Neural cell (in vitro differentiated cells): ENCODE results near the gene FLYWCH1.

Experiments
- EP300 ChIP-seq: fragments of 450-650 bp; conservative IDR thresholded peaks from 2 replicates; pipeline ENCODE4 v1.6.1; 2014; ENCODE audit warnings: antibody characterized with exemption, mild to moderate bottlenecking, moderate library complexity; ENCODE audit not compliant: poor library complexity, severe bottlenecking
- EZH2 ChIP-seq: fragments of 200-600, 300-800 bp; shearing (Covaris generic), sonication (generic); IDR thresholded peaks from 2 replicates; pipeline ENCODE4 v1.6.1; 2014; ENCODE audit warnings: antibody characterized with exemption, low read length, borderline replicate concordance, mild to moderate bottlenecking; ENCODE audit not compliant: insufficient read depth, poor library complexity, severe bottlenecking
- POLR2AphosphoS5 ChIP-seq: IDR thresholded peaks from 2 replicates; pipeline ENCODE4 v1.6.1; 2012
- RAD21 ChIP-seq: fragments of 450-650 bp; conservative IDR thresholded peaks from 2 replicates; pipeline ENCODE4 v1.6.1; 2014; ENCODE audit warnings: antibody characterized with exemption, mild to moderate bottlenecking, moderate library complexity
- TAF1 ChIP-seq: IDR thresholded peaks from 2 replicates; pipeline ENCODE4 v1.6.1; 2012; ENCODE audit warnings: low read depth
- TF ChIP-seq, protein P1 (sequence below): fragments of 450-650 bp; IDR thresholded peaks from 2 replicates; pipeline ENCODE4 v1.5.1; 2014; ENCODE audit warnings: antibody characterized with exemption, mild to moderate bottlenecking, moderate library complexity; ENCODE audit not compliant: poor library complexity, severe bottlenecking
- TF ChIP-seq, protein P2 (sequence below): IDR thresholded peaks from 2 replicates; pipeline ENCODE4 v1.6.1; 2012; ENCODE audit warnings: borderline replicate concordance

DNA sequence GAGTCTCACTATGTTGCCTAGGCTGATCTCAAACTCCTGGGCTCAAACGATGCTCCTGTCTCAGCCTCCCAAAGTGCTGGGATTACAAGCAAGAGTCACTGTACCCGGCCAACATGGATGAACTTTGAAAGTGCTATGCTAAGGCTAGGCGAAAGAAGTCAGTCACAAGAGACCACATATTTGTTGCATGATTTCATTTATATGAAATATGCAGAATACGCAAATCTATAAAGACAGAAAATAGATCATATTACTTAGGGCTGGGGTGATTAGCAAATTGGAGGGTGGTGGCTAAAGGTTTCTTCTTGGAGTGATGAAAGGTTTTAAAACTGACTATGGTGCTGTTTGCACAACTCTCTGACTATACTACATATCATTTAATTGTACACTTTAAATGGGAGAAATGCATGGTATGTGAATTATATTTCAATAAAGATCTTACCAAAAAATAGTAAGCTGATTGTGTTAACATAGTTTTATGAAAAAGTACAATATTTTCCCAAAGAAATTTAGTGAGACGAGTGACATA is 1.2 kb upstream of the FLYWCH1 start:
- TF ChIP-seq EZH2 (no peak), RAD21 (no peak), TAF1 (no peak), EP300 (no peak), POLR2AphosphoS5 (no peak)
- TF ChIP-seq, protein P1, sequence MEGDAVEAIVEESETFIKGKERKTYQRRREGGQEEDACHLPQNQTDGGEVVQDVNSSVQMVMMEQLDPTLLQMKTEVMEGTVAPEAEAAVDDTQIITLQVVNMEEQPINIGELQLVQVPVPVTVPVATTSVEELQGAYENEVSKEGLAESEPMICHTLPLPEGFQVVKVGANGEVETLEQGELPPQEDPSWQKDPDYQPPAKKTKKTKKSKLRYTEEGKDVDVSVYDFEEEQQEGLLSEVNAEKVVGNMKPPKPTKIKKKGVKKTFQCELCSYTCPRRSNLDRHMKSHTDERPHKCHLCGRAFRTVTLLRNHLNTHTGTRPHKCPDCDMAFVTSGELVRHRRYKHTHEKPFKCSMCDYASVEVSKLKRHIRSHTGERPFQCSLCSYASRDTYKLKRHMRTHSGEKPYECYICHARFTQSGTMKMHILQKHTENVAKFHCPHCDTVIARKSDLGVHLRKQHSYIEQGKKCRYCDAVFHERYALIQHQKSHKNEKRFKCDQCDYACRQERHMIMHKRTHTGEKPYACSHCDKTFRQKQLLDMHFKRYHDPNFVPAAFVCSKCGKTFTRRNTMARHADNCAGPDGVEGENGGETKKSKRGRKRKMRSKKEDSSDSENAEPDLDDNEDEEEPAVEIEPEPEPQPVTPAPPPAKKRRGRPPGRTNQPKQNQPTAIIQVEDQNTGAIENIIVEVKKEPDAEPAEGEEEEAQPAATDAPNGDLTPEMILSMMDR: no peak
- TF ChIP-seq, protein P2, sequence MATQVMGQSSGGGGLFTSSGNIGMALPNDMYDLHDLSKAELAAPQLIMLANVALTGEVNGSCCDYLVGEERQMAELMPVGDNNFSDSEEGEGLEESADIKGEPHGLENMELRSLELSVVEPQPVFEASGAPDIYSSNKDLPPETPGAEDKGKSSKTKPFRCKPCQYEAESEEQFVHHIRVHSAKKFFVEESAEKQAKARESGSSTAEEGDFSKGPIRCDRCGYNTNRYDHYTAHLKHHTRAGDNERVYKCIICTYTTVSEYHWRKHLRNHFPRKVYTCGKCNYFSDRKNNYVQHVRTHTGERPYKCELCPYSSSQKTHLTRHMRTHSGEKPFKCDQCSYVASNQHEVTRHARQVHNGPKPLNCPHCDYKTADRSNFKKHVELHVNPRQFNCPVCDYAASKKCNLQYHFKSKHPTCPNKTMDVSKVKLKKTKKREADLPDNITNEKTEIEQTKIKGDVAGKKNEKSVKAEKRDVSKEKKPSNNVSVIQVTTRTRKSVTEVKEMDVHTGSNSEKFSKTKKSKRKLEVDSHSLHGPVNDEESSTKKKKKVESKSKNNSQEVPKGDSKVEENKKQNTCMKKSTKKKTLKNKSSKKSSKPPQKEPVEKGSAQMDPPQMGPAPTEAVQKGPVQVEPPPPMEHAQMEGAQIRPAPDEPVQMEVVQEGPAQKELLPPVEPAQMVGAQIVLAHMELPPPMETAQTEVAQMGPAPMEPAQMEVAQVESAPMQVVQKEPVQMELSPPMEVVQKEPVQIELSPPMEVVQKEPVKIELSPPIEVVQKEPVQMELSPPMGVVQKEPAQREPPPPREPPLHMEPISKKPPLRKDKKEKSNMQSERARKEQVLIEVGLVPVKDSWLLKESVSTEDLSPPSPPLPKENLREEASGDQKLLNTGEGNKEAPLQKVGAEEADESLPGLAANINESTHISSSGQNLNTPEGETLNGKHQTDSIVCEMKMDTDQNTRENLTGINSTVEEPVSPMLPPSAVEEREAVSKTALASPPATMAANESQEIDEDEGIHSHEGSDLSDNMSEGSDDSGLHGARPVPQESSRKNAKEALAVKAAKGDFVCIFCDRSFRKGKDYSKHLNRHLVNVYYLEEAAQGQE: no peak
